ENCODE results near the gene AEBP1. TPM values are rescaled to one million over a fixed set of nuclear protein-coding genes. Genes with fewer than 3 reads are reported as not detected.

Gene AEBP1
- total RNA-seq = 18.4 TPM
- long read RNA-seq, full-length matches to known transcripts = 1 of 4 reads
- long read RNA-seq, partial matches to known transcripts = 3 of 4 reads
- long read RNA-seq, other reads (novel, unspliced or antisense) = 0 of 4 reads

DNA sequence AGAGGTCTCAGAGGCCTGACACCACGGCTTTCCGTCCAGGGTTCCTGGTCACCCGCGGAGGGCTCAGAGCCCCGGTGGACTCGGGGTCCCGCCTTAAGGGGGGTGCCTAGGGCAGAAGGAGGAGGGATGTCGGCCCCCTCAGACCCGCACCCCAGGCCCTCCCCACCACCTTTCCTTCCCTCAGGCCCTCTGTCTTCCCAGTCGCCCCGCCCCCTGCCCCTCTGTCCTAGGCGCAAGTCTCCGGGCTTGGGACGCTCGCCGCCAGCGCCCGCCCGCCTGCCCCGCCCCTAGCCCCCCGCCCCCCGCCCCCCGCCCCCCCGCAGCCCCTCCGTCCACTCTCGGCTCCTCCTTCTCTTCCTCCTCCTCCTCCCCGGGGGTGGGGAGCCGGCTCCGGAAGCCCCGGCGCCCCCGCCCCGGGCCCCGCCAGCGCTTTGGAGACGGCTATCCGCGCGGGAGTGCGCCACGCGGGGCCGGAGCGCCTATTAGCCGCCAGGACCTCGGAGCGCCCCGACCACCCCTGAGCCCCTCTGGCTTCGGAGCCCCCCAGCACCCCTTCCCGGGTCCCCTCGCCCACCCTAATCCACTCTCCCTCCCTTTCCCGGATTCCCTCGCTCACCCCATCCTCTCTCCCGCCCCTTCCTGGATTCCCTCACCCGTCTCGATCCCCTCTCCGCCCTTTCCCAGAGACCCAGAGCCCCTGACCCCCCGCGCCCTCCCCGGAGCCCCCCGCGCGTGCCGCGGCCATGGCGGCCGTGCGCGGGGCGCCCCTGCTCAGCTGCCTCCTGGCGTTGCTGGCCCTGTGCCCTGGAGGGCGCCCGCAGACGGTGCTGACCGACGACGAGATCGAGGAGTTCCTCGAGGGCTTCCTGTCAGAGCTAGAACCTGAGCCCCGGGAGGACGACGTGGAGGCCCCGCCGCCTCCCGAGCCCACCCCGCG lies at the start of gene AEBP1:
AEBP1 (plus strand) TSS at position 423 of the 937 bp plus-strand sequence; CDS start at position 744, 321 bp downstream.
- DNase-seq (peak; percentile 55), ATAC-seq (peak; percentile 59)
- intact Hi-C loops (cut with micrococcal nuclease) = no loop called here

DNA sequence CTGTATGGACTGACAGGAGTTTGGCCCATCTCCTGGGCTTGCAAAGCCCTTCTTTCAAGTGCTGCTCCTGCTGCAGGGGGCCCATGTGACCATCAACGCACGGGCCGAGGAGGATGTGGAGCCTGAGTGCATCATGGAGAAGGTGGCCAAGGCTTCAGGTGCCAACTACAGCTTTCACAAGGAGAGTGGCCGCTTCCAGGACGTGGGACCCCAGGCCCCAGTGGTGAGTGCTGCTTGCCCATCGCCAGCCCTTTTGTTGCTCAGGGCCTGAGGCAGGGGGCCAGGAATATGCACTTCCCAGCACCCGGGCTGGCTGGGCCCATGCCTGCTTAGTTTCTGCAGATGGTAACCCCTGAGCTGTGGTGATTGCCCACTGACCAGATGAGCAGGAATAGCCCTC lies 47.5 kb upstream of the AEBP1 start:
- ATAC-seq = no peak
- DNase-seq = peak; percentile 21
- intact Hi-C loops (cut with micrococcal nuclease) = no loop called here

DNA sequence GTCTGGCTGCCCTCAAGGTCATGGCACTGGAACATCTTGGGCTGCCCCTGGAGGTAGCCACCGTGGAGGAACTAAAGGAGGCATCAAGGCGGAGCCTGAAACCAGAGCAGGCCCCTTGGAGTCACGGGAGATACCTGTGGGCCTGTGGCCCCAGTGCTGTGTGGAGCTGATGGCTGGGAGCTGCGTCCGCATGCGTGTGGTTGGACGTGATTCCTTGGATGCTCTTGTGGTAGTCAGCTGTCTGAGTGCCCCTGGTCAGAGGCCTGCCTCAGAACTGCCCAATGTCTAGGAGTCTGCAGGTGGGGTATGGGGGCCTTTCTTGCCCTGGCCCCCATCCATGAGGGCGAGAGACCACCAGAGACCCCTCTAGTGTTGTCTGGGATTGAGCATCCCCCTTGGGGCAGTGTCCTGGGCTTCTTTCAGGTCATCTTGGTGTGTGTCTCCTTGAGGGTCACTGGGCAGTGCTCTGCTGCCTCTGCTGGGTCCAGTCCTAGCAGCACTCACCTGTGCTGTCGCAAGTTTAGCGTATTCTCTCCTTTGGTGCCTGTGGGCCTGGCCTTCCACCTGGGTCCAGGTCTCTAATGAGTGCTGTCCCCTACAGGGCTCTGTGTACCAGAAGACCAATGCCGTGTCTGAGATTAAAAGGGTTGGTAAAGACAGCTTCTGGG lies 46.8 kb upstream of the AEBP1 start:
- intact Hi-C loops (cut with micrococcal nuclease) = no loop called here
- DNase-seq (peak; percentile 19), ATAC-seq (no peak)

DNA sequence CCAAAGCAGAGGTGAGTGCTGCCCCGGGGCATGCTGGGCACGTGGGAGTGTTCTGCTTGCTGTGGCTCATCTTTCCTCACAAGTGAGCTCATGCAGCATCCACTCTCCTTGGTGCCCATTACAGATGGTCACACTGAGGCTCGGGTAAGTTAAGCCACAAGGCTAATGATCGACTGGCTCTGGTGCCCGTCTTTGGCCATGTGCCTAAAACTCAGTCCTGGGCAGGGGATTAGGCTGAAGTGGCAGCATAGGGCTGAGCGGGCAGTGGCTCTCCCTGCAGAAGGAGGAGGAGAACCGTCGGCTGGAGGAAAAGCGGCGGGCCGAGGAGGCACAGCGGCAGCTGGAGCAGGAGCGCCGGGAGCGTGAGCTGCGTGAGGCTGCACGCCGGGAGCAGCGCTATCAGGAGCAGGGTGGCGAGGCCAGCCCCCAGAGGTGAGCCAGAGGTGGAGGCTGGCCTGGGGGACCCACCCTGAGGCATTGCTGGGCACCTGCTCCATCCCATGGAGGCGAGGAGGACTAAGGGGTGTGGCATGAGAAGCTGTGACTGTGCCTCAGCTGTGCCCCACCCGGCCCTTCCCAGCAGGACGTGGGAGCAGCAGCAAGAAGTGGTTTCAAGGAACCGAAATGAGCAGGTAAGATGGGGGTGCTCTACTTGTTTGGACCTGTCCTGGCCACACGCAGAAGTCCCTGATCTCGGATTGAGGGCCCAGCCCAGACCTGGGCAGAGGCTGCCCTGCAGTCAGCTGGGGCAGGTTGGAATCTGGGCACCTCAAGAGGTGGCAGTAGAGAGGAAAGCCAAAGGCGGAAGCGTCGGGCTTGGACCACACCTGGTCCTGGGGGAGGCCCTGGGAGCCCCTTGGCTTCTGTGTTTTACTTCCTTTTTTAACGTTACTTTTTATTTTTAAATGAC lies 46.0 kb upstream of the AEBP1 start:
- intact Hi-C loops (cut with micrococcal nuclease) = no loop called here
- peak; percentile 21 for DNase-seq
- no peak for ATAC-seq

DNA sequence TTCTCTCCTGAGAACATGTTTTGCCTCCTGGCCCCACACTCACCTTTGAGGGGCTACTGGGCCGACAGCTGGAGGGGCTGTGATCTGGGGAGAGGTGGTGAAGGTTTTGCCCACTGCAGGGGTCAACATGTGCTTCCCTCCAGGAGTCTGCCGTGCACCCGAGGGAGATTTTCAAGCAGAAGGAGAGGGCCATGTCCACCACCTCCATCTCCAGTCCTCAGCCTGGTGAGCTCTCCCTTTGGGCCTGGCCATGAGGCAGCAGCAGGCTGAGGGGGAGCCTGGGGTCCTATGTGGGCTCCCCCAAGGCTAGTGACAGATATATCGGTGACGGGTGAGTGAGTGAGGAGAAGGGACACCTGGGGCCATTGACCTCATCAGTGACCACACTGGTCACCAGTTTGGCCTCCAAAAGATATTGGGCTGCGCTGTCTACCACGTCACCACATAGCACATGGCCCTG lies 45.4 kb upstream of the AEBP1 start:
- ATAC-seq = no peak
- intact Hi-C loops (cut with micrococcal nuclease) = no loop called here
- peak; percentile 14 for DNase-seq

GRCh38 chr7:44059219-44060090 lies 44.7 kb upstream of the AEBP1 start:
- ATAC-seq (no peak), DNase-seq (peak; percentile 24)
- intact Hi-C loops (cut with micrococcal nuclease) = no loop called here

DNA sequence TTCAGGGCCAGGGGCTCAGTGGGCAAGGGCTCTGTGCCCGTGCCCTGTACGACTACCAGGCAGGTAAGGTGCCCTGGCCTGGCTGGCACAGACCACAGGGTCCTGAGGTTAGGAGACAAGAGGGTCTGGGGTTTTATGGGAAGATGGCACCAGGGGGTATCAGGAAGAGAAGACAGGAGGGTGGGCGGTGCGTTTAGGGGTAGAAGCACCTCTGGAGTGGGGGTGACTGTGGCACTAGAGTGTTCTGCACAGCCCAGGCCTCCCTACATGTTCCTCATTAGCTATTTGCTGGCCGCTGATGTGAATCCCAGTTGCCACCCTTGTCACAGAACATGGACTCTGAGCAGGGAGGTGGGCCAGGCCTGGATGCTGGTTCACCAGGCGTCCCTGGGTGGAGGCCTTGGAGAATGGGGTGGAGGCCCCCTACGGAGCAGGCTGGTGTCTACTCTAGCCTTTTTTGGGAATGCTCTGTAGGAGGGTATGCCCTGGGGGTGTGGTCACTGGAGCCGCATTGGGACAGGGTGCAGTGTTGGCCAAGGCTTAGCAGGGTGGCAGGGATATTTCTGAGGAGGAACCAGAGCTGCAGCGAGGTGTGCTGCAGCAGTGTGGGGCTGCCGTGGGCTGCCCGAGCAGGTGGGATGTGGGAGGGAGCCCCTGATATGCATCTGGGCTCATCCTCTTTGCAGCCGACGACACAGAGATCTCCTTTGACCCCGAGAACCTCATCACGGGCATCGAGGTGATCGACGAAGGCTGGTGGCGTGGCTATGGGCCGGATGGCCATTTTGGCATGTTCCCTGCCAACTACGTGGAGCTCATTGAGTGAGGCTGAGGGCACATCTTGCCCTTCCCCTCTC lies 43.8 kb upstream of the AEBP1 start:
- ATAC-seq = no peak
- DNase-seq = peak; percentile 30
- intact Hi-C loops (cut with micrococcal nuclease) = no loop called here

DNA sequence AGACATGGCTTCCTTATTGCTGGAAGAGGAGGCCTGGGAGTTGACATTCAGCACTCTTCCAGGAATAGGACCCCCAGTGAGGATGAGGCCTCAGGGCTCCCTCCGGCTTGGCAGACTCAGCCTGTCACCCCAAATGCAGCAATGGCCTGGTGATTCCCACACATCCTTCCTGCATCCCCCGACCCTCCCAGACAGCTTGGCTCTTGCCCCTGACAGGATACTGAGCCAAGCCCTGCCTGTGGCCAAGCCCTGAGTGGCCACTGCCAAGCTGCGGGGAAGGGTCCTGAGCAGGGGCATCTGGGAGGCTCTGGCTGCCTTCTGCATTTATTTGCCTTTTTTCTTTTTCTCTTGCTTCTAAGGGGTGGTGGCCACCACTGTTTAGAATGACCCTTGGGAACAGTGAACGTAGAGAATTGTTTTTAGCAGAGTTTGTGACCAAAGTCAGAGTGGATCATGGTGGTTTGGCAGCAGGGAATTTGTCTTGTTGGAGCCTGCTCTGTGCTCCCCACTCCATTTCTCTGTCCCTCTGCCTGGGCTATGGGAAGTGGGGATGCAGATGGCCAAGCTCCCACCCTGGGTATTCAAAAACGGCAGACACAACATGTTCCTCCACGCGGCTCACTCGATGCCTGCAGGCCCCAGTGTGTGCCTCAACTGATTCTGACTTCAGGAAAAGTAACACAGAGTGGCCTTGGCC lies 43.0 kb upstream of the AEBP1 start:
- DNase-seq (peak; percentile 27), ATAC-seq (no peak)
- intact Hi-C loops (cut with micrococcal nuclease) = no loop called here

- DNase-seq (peak; percentile 3), ATAC-seq (no peak)
- intact Hi-C loops (cut with micrococcal nuclease) = no loop called here
These were observed 42.4 kb upstream of the AEBP1 start for GRCh38 chr7:44061645-44062179.

- peak; percentile 36 for DNase-seq
- no peak for ATAC-seq
- intact Hi-C loops (cut with micrococcal nuclease) = no loop called here
These were observed 41.8 kb upstream of the AEBP1 start for GRCh38 chr7:44062180-44062902.

GRCh38 chr7:44062903-44063295 lies 41.2 kb upstream of the AEBP1 start:
- intact Hi-C loops (cut with micrococcal nuclease) = no loop called here
- peak; percentile 29 for DNase-seq
- ATAC-seq = peak; percentile 6

DNA sequence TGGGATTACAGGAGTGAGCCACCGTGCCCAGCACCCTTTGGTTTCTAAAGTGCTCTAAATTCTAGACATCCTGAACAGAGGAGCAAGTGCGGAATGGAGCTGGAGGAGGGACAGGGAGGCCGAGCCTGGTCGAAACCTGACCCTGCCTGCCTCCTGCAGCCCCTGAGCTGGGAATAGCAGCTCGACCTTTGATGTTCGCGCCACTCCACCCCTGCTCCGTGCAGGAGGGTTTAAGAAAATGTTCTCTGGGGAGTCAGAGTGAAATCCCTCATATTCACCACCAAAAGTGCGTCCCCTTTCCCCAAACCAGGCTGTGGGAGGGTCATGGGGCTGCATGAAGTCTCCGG lies 40.6 kb upstream of the AEBP1 start:
- peak; percentile 33 for DNase-seq
- no peak for ATAC-seq
- intact Hi-C loops (cut with micrococcal nuclease) = no loop called here

DNA sequence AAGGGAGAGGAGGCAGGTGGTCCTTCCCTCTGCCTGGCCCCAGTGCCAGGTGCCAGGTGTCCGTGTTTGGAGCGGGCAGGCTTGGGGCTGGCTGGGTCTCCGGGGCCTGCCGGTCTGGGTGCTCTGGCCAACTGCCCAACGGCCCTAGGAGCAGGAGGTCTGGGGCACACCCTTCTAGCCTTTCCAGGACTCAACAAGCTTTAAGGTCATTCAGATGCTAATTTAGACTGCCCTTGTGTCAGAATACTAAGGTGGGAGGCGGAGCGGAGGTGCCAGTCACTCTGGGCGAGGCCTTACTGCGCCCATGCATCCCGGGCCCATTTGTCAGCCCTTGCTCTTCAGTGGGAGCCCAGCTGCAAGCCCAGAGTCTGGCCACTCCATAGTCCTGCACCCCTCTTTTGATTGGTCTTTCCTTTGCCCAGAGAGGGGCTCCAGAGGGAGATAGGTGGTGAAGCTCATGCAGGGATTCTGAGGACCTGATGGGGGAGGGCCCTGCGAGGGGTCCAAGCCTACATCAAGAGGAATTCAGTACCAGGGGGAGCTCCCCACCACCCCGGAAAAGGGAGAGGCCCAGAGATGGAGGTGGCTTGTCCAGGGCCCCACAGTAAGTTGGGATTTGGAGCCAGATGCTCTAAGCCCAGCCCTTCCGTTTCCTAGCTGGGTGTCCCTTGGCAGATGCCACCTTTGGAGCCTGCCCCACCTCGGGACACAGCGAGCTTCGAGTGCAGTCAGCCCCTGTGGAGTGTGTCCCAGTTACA lies 40.1 kb upstream of the AEBP1 start:
- DNase-seq = peak; percentile 67
- ATAC-seq = peak; percentile 50
- intact Hi-C loops (cut with micrococcal nuclease) = no loop called here

- intact Hi-C loops (cut with micrococcal nuclease) = no loop called here
- ATAC-seq = peak; percentile 9
- DNase-seq = peak; percentile 42
These were observed 39.2 kb upstream of the AEBP1 start for GRCh38 chr7:44064791-44065430.

Measured in left ventricle myocardium superior (tissue), 1 donor.